Naive thymus-derived CD8-positive, alpha-beta T cell (primary cell): ENCODE measurements around the gene PRPS1L1. TPM values are rescaled to one million over a fixed set of nuclear protein-coding genes. Genes with fewer than 3 reads are reported as not detected.

Source experiments
- ATAC-seq, 2 donors: fragments of 150-1000 bp; cut with Tn5 transposase in 1 of 2; sonication (Bioruptor Pico), chemical (Tn5 transposase) in 1 of 2; 1 replicate in 1 of 2; 2 replicates in 1 of 2; pipeline ENCODE4 v1.10.0; 2021; ENCODE audit warnings: mild to moderate bottlenecking in 2 of 2, moderate library complexity in 2 of 2
- POLR2A ChIA-PET: fragments of 350-600 bp; sonication (Branson Sonifier 250); formaldehyde crosslinking; loops from one replicate; lab custom pipeline; 2021; ENCODE audit warnings: antibody characterized with exemption; lab: Charles Lee
- DNase-seq, 10 donors: peaks; one replicate each; pipeline versions ENCODE4 v3.0.0 to v3.0.0-alpha.2; 2020 to 2022
- H3K27ac Mint-ChIP-seq, 10 donors: one replicate each; pipeline ENCODE4 v1.8.0; 2020 to 2022; ENCODE audit warnings: mild to moderate bottlenecking in 10 of 10, mixed read lengths in 10 of 10, moderate library complexity in 4 of 10, inconsistent platforms in 1 of 10
- H3K27me3 Mint-ChIP-seq, 5 donors: one replicate each; pipeline ENCODE4 v1.8.0; 2021 to 2022; ENCODE audit warnings: mixed read lengths in 5 of 5
- H3K36me3 Mint-ChIP-seq, 3 donors: one replicate each; pipeline ENCODE4 v1.8.0; 2020 to 2022; ENCODE audit warnings: mixed read lengths in 3 of 3, mild to moderate bottlenecking in 2 of 3, inconsistent platforms in 1 of 3
- H3K4me1 Mint-ChIP-seq, 4 donors: one replicate each; pipeline ENCODE4 v1.8.0; 2021 to 2022; ENCODE audit warnings: mixed read lengths in 4 of 4
- H3K4me3 Mint-ChIP-seq, 10 donors: one replicate each; pipeline ENCODE4 v1.8.0; 2020 to 2022; ENCODE audit warnings: mild to moderate bottlenecking in 10 of 10, mixed read lengths in 10 of 10, moderate library complexity in 6 of 10, inconsistent platforms in 1 of 10
- H3K9me3 Mint-ChIP-seq, 9 donors: one replicate each; pipeline ENCODE4 v1.8.0; 2020 to 2022; ENCODE audit warnings: mixed read lengths in 9 of 9, mild to moderate bottlenecking in 3 of 9, inconsistent platforms in 1 of 9, moderate library complexity in 1 of 9
- polyA plus RNA-seq, 3 donors: library from polyadenylated mRNA; unstranded; fragments of 300-500 nt; fragmentation: Illumina TruSeq; gene quantifications; one replicate each; pipeline ENCODE4 v1.2.3, GENCODE V29; 2021
- total RNA-seq, 8 experiments: library from RNA in 2 of 8; stranded (reverse) in 2 of 8; gene quantifications; one replicate each; pipeline ENCODE4 v1.2.3 and lab custom pipeline; 2021 to 2026

Gene PRPS1L1
- not detected for total RNA-seq
- not detected for polyA plus RNA-seq
- 0 to 0.17 (median 0) reads per million in 6 experiments for total RNA-seq (lab: John Stamatoyannopoulos, UW)

GRCh38 chr7:18027628-18028027 lies at the start of gene PRPS1L1:
PRPS1L1 (minus strand) TSS chr7:18027846.
- H3K4me1 Mint-ChIP-seq: no peaks in the 10 kb centered on the region
- H3K9me3 Mint-ChIP-seq: no peaks in the 10 kb centered on the region
- H3K4me3 Mint-ChIP-seq: no peak within 1 kb of the TSS
- H3K36me3 Mint-ChIP-seq: peaks cover 0 to 2% (median 0%) of the 10 kb centered on the region in 3 donors
- ATAC-seq (no peak), DNase-seq (no peak)
- H3K27me3 Mint-ChIP-seq: peaks cover 0 to 4% (median 3%) of the 10 kb centered on the region in 5 donors
- H3K27ac Mint-ChIP-seq: peak within 1 kb of the TSS in 1 of 10 donors; percentile 77
- POLR2A ChIA-PET: no interaction called here

GRCh38 chr7:18076461-18076860 lies 48.8 kb upstream of the PRPS1L1 start:
- H3K4me3 Mint-ChIP-seq: no peak overlapping the region
- peaks cover 4 to 19% (median 11%) of the 10 kb centered on the region in 9 donors for H3K9me3 Mint-ChIP-seq
- H3K27me3 Mint-ChIP-seq: peaks cover 0 to 6% (median 2%) of the 10 kb centered on the region in 5 donors
- no peak overlapping the region for H3K27ac Mint-ChIP-seq
- no peak for ATAC-seq
- peaks cover 0 to 6% (median under 1%) of the 10 kb centered on the region in 3 donors for H3K36me3 Mint-ChIP-seq
- DNase-seq: no peak
- H3K4me1 Mint-ChIP-seq: no peaks in the 10 kb centered on the region
- POLR2A ChIA-PET: no interaction called here

- H3K27me3 Mint-ChIP-seq: peaks cover 0 to 6% (median 0%) of the 10 kb centered on the region in 5 donors
- H3K4me3 Mint-ChIP-seq: no peak overlapping the region
- DNase-seq (no peak), ATAC-seq (no peak)
- H3K9me3 Mint-ChIP-seq: no peaks in the 10 kb centered on the region
- no peaks in the 10 kb centered on the region for H3K36me3 Mint-ChIP-seq
- H3K27ac Mint-ChIP-seq: no peak overlapping the region
- no peaks in the 10 kb centered on the region for H3K4me1 Mint-ChIP-seq
- POLR2A ChIA-PET: no interaction called here
Measured at GRCh38 chr7:18068745-18069144, 41.1 kb upstream of the PRPS1L1 start.

GRCh38 chr7:18064242-18064838 lies 36.7 kb upstream of the PRPS1L1 start:
- no peak overlapping the region for H3K4me3 Mint-ChIP-seq
- no peaks in the 10 kb centered on the region for H3K9me3 Mint-ChIP-seq
- POLR2A ChIA-PET: no interaction called here
- no peaks in the 10 kb centered on the region for H3K4me1 Mint-ChIP-seq
- no peak overlapping the region for H3K27ac Mint-ChIP-seq
- ATAC-seq (no peak), DNase-seq (peak in 1 of 10 donors; percentile 3)
- H3K36me3 Mint-ChIP-seq: no peaks in the 10 kb centered on the region
- H3K27me3 Mint-ChIP-seq: peaks cover 0 to 11% (median 3%) of the 10 kb centered on the region in 5 donors

GRCh38 chr7:18063149-18063901 lies 35.7 kb upstream of the PRPS1L1 start:
- ATAC-seq (no peak), DNase-seq (no peak)
- Mint-ChIP-seq H3K36me3 (no peaks in the 10 kb centered on the region), H3K27ac (peak overlapping the region in 1 of 10 donors; percentile 11), H3K4me1 (no peaks in the 10 kb centered on the region), H3K9me3 (no peaks in the 10 kb centered on the region), H3K4me3 (no peak overlapping the region), H3K27me3 (peaks cover 0 to 15% (median 3%) of the 10 kb centered on the region in 5 donors)
- POLR2A ChIA-PET: no interaction called here

GRCh38 chr7:18059171-18059570 lies 31.5 kb upstream of the PRPS1L1 start:
- Mint-ChIP-seq H3K36me3 (no peaks in the 10 kb centered on the region), H3K27ac (no peak overlapping the region), H3K4me1 (no peaks in the 10 kb centered on the region), H3K27me3 (peaks cover 0 to 23% (median 3%) of the 10 kb centered on the region in 5 donors), H3K4me3 (no peak overlapping the region), H3K9me3 (no peaks in the 10 kb centered on the region)
- DNase-seq (no peak), ATAC-seq (no peak)
- POLR2A ChIA-PET: no interaction called here

- no peaks in the 10 kb centered on the region for H3K36me3 Mint-ChIP-seq
- POLR2A ChIA-PET: no interaction called here
- no peak for ATAC-seq
- H3K9me3 Mint-ChIP-seq: no peaks in the 10 kb centered on the region
- DNase-seq: no peak
- peaks cover 0 to 15% (median 6%) of the 10 kb centered on the region in 5 donors for H3K27me3 Mint-ChIP-seq
- no peak overlapping the region for H3K4me3 Mint-ChIP-seq
- H3K27ac Mint-ChIP-seq: no peak overlapping the region
- H3K4me1 Mint-ChIP-seq: no peaks in the 10 kb centered on the region
Measured at GRCh38 chr7:18053941-18054340, 26.3 kb upstream of the PRPS1L1 start.

- ATAC-seq (no peak), DNase-seq (no peak)
- no peaks in the 10 kb centered on the region for H3K36me3 Mint-ChIP-seq
- H3K27ac Mint-ChIP-seq: no peak overlapping the region
- H3K4me1 Mint-ChIP-seq: no peaks in the 10 kb centered on the region
- H3K27me3 Mint-ChIP-seq: peaks cover 0 to 14% (median 6%) of the 10 kb centered on the region in 5 donors
- no peak overlapping the region for H3K4me3 Mint-ChIP-seq
- POLR2A ChIA-PET: no interaction called here
- H3K9me3 Mint-ChIP-seq: no peaks in the 10 kb centered on the region
Measured at GRCh38 chr7:18053177-18053928, 25.7 kb upstream of the PRPS1L1 start.

- Mint-ChIP-seq H3K27me3 (peaks cover 0 to 6% (median 0%) of the 10 kb centered on the region in 5 donors), H3K36me3 (no peaks in the 10 kb centered on the region)
- no peak for ATAC-seq
Measured at GRCh38 chr7:18049262-18049661, 21.6 kb upstream of the PRPS1L1 start.

GRCh38 chr7:18046601-18047000 lies 19.0 kb upstream of the PRPS1L1 start:
- POLR2A ChIA-PET: no interaction called here
- Mint-ChIP-seq H3K4me3 (no peak overlapping the region), H3K4me1 (no peaks in the 10 kb centered on the region), H3K9me3 (peaks cover 0 to 9% (median 0%) of the 10 kb centered on the region in 9 donors), H3K27me3 (peaks cover 0 to 4% (median 0%) of the 10 kb centered on the region in 5 donors), H3K36me3 (peaks cover 0 to 4% (median 0%) of the 10 kb centered on the region in 3 donors), H3K27ac (no peak overlapping the region)
- ATAC-seq: no peak
- DNase-seq: no peak

More at GRCh38 chr7:18049262-18049661, 21.6 kb upstream of the PRPS1L1 start:
- no peaks in the 10 kb centered on the region for H3K9me3 Mint-ChIP-seq
- no peaks in the 10 kb centered on the region for H3K4me1 Mint-ChIP-seq
- POLR2A ChIA-PET: no interaction called here
- H3K4me3 Mint-ChIP-seq: no peak overlapping the region
- no peak overlapping the region for H3K27ac Mint-ChIP-seq
- no peak for DNase-seq

GRCh38 chr7:18045171-18045570 lies 17.5 kb upstream of the PRPS1L1 start:
- Mint-ChIP-seq H3K27me3 (peaks cover 0 to 4% (median 0%) of the 10 kb centered on the region in 5 donors), H3K9me3 (peaks cover 0 to 9% (median 0%) of the 10 kb centered on the region in 9 donors), H3K36me3 (peaks cover 0 to 4% (median 0%) of the 10 kb centered on the region in 3 donors), H3K4me1 (no peaks in the 10 kb centered on the region), H3K27ac (no peak overlapping the region), H3K4me3 (no peak overlapping the region)
- ATAC-seq (no peak), DNase-seq (no peak)
- POLR2A ChIA-PET: no interaction called here

- peaks cover 0 to 9% (median 0%) of the 10 kb centered on the region in 9 donors for H3K9me3 Mint-ChIP-seq
- no peaks in the 10 kb centered on the region for H3K4me1 Mint-ChIP-seq
- POLR2A ChIA-PET: no interaction called here
- no peak overlapping the region for H3K4me3 Mint-ChIP-seq
- H3K36me3 Mint-ChIP-seq: peaks cover 0 to 4% (median 0%) of the 10 kb centered on the region in 3 donors
- DNase-seq: no peak
- peaks cover 0 to 5% (median 0%) of the 10 kb centered on the region in 5 donors for H3K27me3 Mint-ChIP-seq
- ATAC-seq: no peak
- no peak overlapping the region for H3K27ac Mint-ChIP-seq
Measured at GRCh38 chr7:18041191-18041590, 13.5 kb upstream of the PRPS1L1 start.
